SH-SY5Y (cell line): ENCODE measurements around the gene OR2T10.

Source experiments
- GATA2 ChIP-seq: IDR thresholded peaks from 2 replicates; pipeline ENCODE4 v1.6.1; 2011; ENCODE audit warnings: mild to moderate bottlenecking, low read depth, low read length
- GATA3 ChIP-seq: IDR thresholded peaks from 2 replicates; pipeline ENCODE4 v1.6.1; 2011; ENCODE audit warnings: low read depth, mild to moderate bottlenecking, low read length, moderate library complexity

GRCh38 chr1:248631354-248632008, 34.0 kb upstream of the OR2T10 start:
- TF ChIP-seq GATA2: no peak
- no peak for TF ChIP-seq GATA3
